ENCODE results near the gene GHITM.
A peak's percentile ranks its signal among the peaks of the same experiment; 100 is the strongest.
"Not testable (repeated sequence)": the region's sequence is repeated elsewhere in the genome, so short reads cannot be mapped to it uniquely, and the experiment has no call there.

GHITM gene

DNA sequence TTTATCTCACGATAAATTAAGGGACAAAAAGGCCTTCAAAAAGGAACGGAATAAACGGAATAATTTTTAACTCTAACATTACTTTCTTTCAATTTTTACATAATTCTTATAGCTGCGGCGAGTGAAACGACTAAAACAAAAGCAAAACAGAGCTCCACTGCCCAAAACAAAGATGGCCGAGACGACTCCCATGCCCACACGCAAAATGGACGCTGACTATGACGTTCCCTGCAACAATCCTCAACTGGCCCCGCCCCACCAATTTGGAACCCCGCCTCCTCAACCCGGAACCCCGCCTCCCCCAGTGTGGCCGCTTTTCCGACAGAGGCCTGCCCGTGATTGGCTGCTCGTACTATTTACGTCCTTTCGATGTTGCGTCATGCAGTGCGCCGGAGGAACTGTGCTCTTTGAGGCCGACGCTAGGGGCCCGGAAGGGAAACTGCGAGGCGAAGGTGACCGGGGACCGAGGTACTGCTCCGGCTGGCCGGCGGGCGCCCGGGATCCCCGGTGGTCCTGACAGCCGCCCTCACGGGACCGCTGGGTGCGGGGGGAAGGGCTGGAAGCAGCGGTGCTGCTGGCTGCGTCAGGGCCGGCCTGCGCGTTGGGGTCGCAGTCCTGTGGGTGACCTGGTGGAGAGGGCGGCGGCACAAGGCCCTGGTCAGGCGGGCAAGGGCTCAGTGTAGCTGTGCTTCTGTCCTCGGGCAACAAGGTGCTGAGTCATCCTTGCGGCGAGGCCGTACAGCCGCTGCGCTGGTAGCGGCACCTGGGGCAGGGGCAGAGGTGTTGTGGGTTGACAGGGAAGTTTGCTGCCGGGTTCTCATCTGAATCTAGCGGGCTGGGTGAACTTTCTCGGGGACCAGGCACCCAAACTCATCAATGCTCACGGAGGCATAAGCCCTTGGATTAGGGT lies at the start of gene GHITM:
Gene GHITM (plus strand): TSS at position 384 of the 910 bp plus-strand sequence. CDS start 1,992 bp downstream, outside the sequence.
- DNase-seq (ENCODE audit: low read depth, low spot score), result peak; percentile 98

DNA sequence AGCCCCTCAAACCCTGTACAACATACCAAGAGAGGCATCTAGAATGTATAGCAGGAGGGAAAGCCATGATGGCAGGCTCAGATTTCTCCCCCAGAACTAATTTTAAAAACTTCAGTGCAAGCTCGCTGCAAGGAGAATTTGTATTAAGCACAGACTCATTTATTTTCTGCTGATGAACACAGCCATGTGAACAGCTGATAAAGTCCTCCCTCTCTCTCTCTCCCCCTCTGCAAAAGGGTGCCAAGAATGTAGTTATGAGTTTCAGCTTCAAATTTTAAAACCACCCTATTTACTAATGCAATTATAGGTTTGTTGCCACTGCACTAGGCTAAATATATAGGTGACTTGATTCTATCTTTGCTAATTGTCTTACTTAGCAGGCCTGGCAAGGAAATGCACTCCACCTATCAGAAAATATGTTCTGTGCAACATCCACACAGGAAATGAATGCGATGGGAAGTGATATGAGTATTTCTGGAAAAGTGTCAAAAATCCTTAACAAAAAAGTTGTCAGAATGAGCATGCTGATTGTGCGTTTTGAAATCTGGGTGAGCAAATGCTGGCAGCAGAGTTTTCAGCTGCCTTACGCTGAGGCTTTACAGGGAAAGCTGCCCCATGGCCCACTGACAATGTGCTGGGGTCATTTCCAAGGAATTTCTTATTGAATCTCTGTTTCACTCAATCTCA lies 43.4 kb upstream of the GHITM start:
- DNase-seq (ENCODE audit: low read depth, low spot score), result no peak

GRCh38 chr10:84097787-84098353 lies 41.4 kb upstream of the GHITM start:
- no peak for DNase-seq (ENCODE audit: low read depth, low spot score)

GRCh38 chr10:84098667-84099066 lies 40.6 kb upstream of the GHITM start:
- no peak for DNase-seq (ENCODE audit: low read depth, low spot score)

DNA sequence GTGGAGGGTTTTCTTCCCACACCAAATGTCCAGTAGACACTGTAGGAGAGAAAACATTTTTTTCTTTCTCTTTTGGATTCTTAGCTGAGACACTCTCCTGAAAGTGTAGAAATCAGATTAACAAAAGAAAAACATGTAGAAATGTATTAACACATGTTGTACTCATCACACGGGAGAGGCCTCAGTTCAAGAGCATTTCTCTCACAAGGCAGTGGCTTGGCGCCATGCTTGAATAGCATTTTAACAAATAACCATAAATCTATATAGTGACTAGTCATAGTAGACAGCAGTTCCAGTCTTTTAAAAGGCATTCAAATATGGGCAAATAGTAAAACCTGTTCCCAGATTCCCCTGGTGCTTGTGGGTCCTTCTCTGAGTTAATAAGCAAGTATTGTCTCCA lies 38.3 kb upstream of the GHITM start:
- no peak for DNase-seq (ENCODE audit: low read depth, low spot score)

GRCh38 chr10:84108797-84109196 lies 30.5 kb upstream of the GHITM start:
- peak; percentile 13 for DNase-seq (ENCODE audit: low read depth, low spot score)

GRCh38 chr10:84109772-84110171 lies 29.5 kb upstream of the GHITM start:
- DNase-seq (ENCODE audit: low read depth, low spot score), result not testable (repeated sequence)

- DNase-seq (ENCODE audit: low read depth, low spot score), result not testable (repeated sequence)
Observed at GRCh38 chr10:84113468-84113867, 25.8 kb upstream of the GHITM start.

DNA sequence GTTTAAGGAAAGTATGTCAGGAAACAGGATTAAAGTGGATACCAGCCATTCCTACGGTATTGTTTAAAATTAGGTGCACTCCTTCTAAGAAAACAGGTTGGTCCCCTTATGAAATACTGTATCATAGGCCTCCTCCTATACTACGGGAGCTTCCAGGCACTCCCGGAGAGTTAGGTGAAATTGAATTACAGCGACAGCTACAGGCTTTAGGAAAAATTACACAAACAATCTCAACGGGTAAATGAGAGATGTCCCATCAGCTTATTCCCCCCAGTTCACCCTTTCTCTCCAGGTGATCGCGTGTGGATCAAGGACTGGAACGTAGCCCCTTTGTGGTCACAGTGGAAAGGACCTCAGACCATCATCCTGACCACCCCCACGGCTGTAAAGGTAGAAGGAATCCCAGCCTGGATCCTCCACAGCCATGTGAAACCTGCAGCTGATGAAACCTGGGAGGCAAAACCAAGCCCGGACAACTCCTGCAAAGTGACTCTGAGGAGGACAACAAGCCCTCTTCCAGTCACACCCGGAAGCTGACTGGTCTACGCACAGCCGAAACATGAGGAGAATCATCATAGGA lies 25.1 kb upstream of the GHITM start:
- peak; percentile 12 for DNase-seq (ENCODE audit: low read depth, low spot score)

DNA sequence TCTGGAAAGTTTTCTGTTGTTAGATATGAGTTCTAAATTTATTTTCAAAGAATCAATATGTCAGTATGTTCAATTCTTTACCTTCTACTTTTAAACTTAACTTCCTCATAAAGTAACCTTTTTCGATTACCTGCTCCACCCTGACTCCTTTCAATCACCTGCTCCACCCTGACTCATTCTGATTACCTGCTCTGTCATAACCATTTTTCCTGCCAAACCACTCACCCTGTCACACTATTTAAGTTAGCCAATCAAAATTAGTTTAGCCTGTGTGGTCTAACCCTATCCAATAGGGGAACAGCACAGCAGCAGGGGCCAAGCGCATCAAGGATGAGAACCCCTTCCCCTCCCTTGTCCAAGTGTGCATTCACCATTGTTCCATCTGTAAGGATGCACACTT lies 22.1 kb upstream of the GHITM start:
- DNase-seq (ENCODE audit: low read depth, low spot score), result not testable (repeated sequence)

- DNase-seq (ENCODE audit: low read depth, low spot score), result no peak
Observed at GRCh38 chr10:84117686-84118394, 21.5 kb upstream of the GHITM start.

GRCh38 chr10:84118395-84119006 lies 20.8 kb upstream of the GHITM start:
- DNase-seq (ENCODE audit: low read depth, low spot score), result no peak

DNA sequence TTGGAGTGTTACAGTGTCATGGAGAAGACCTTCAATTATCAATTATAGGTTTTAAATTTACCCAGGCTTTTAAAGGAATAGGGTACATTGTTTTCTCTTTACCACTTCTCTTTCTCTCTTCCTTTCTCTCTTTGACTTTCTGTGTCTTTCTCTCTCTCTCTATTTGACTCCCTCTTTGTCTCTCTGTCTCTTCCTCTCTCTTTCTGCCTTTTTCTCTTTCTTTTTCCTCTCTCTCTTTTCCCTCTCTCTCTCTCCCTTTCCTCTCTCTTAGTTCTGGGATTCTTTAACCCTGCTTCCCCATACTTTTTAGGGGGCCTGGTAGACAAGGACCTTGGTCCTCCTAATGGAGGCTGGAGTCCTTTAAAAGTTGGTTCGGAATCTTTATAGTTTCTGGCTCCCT lies 15.9 kb upstream of the GHITM start:
- DNase-seq (ENCODE audit: low read depth, low spot score), result no peak

- peak; percentile 14 for DNase-seq (ENCODE audit: low read depth, low spot score)
Observed at GRCh38 chr10:84125910-84126784, 13.2 kb upstream of the GHITM start.

DNA sequence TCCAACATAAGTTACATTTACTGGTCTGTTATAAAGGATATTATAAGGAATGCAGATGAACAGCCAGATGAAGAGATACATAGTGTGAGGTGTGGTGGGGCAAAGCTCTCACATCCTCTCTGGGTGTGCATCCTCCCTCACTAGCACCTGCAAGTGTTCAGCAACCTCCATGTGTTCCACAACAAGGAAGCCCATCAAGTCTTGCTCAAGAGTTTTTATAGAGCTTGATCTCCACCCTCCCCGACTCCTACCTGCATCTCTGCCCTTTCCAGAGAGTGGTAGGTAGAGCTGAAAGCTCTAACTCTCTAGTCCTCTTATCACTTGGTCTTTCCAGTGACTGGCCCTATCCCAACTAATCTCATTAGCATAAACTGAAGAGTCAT lies 12.5 kb upstream of the GHITM start:
- DNase-seq (ENCODE audit: low read depth, low spot score), result no peak

- no peak for DNase-seq (ENCODE audit: low read depth, low spot score)
Observed at GRCh38 chr10:84135836-84136235, 3.5 kb upstream of the GHITM start.

GRCh38 chr10:84137811-84138210 lies 1.5 kb upstream of the GHITM start:
- no peak for DNase-seq (ENCODE audit: low read depth, low spot score)

- DNase-seq (ENCODE audit: low read depth, low spot score), result no peak
Observed at GRCh38 chr10:84138478-84139125, 707 bp upstream of the GHITM start.

DNA sequence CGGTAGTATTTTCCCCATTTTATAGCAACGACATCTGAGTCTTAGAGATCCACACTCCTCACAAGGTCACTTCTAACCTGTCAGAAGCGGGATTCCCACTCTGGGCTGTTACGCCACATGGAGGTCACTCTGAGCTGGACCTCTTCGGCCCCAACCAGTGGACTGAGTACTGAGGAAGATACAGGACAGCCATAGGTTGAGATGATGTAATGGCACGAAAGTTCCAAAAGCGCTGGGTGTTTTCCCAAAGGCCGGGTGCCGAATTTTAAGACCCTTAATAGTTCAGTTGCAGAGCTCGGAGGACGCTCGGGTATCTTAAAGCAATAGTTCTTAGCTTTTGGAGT lies 699 bp downstream of the GHITM start:
- peak; percentile 39 for DNase-seq (ENCODE audit: low read depth, low spot score)

DNA sequence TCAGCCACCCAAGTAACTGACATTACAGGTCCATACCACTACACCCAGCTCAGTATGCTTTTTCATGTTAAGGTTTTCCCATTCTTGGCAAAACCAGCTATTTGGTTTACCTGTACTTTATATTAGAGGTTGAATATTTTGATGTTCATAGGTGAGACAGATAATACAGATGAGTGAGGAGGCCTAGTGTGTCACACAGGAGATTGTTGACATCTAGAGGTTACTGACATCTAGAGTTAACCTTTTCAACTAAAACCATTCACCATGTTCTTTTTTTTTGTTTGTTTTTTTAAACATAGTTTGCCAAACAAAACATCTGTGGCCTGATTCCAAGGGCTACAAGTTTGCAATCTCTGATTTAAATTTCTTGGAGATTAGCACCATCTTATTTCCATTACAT lies 8.0 kb downstream of the GHITM start:
- no peak for DNase-seq (ENCODE audit: low read depth, low spot score)

Measured in ELF-1 (cell line).